ENCODE data around the gene OR8U1.
"Not testable (repeated sequence)": the region's sequence is repeated elsewhere in the genome, so short reads cannot be mapped to it uniquely, and the experiment has no call there.

Gene OR8U1

GRCh38 chr11:56375324-56375723 lies at the start of gene OR8U1:
Gene OR8U1, plus strand, starts transcription at chr11:56375624. Its CDS starts 0 bp downstream, at chr11:56375624.
- no peak for DNase-seq (ENCODE audit: low read depth, low spot score)

- DNase-seq (ENCODE audit: low read depth, low spot score) = no peak
These were observed 43.4 kb upstream of the OR8U1 start for GRCh38 chr11:56331861-56332491.

GRCh38 chr11:56333156-56333555 lies 42.3 kb upstream of the OR8U1 start:
- DNase-seq (ENCODE audit: low read depth, low spot score) = no peak

GRCh38 chr11:56340289-56340688 lies 35.1 kb upstream of the OR8U1 start:
- no peak for DNase-seq (ENCODE audit: low read depth, low spot score)

GRCh38 chr11:56345739-56346138 lies 29.7 kb upstream of the OR8U1 start, which contains the start of gene OR8K1:
Gene OR8K1, plus strand, starts transcription at chr11:56346039. Its CDS starts 0 bp downstream, at chr11:56346039.
- DNase-seq (ENCODE audit: low read depth, low spot score) = no peak

- DNase-seq (ENCODE audit: low read depth, low spot score) = no peak
These were observed 21.4 kb upstream of the OR8U1 start, which contains the start of gene OR8J1 for GRCh38 chr11:56353991-56354390. Gene OR8J1, plus strand, starts transcription at chr11:56354291. Its CDS starts 5,956 bp downstream, at chr11:56360247.

GRCh38 chr11:56380120-56380519 lies 4.7 kb downstream of the OR8U1 start:
- DNase-seq (ENCODE audit: low read depth, low spot score) = no peak

GRCh38 chr11:56394381-56394780 lies 19.0 kb downstream of the OR8U1 start:
- DNase-seq (ENCODE audit: low read depth, low spot score) = no peak

- DNase-seq (ENCODE audit: low read depth, low spot score) = no peak
These were observed 20.6 kb downstream of the OR8U1 start for GRCh38 chr11:56396047-56396446.

- not testable (repeated sequence) for DNase-seq (ENCODE audit: low read depth, low spot score)
These were observed 26.5 kb downstream of the OR8U1 start for GRCh38 chr11:56401858-56402461.

- no peak for DNase-seq (ENCODE audit: low read depth, low spot score)
These were observed 29.0 kb downstream of the OR8U1 start for GRCh38 chr11:56404393-56404792.

- no peak for DNase-seq (ENCODE audit: low read depth, low spot score)
These were observed 35.4 kb downstream of the OR8U1 start for GRCh38 chr11:56410801-56411200.

GRCh38 chr11:56412396-56412795 lies 37.0 kb downstream of the OR8U1 start, which contains the start of gene OR5AL1:
Gene OR5AL1, plus strand, starts transcription at chr11:56412696.
- DNase-seq (ENCODE audit: low read depth, low spot score) = no peak

Data from activated CD4-positive, CD25-positive, alpha-beta regulatory T cell treated with anti-CD3 and anti-CD28 coated beads, Interleukin-2, amount 50 U/mL, for 16 hours (primary cell).